ENCODE measurements around the gene MC3R.
A peak's percentile ranks its signal among the peaks of the same experiment; 100 is the strongest.
"Not testable (repeated sequence)": the region's sequence is repeated elsewhere in the genome, so short reads cannot be mapped to it uniquely, and the experiment has no call there.

The MC3R gene

GRCh38 chr20:56247954-56248782 is at the start of gene MC3R:
Gene MC3R, plus strand, starts transcription at chr20:56248732. Its CDS starts 112 bp downstream, at chr20:56248844.
- peak; percentile 77 for DNase-seq

GRCh38 chr20:56200456-56200855 is 48.1 kb upstream of the MC3R start:
- no peak for DNase-seq

- peak; percentile 45 for DNase-seq
These were observed 45.9 kb upstream of the MC3R start for GRCh38 chr20:56202493-56203077.

GRCh38 chr20:56204206-56204605 is 44.3 kb upstream of the MC3R start:
- no peak for DNase-seq

- no peak for DNase-seq
These were observed 43.2 kb upstream of the MC3R start for GRCh38 chr20:56205346-56205745.

GRCh38 chr20:56207656-56208055 is 40.9 kb upstream of the MC3R start:
- DNase-seq: no peak

- DNase-seq: no peak
These were observed 40.4 kb upstream of the MC3R start for GRCh38 chr20:56208121-56208520.

GRCh38 chr20:56211051-56211450 is 37.5 kb upstream of the MC3R start:
- no peak for DNase-seq

- no peak for DNase-seq
These were observed 36.4 kb upstream of the MC3R start for GRCh38 chr20:56212091-56212490.

- no peak for DNase-seq
These were observed 35.2 kb upstream of the MC3R start for GRCh38 chr20:56213321-56213720.

- DNase-seq: no peak
These were observed 33.4 kb upstream of the MC3R start for GRCh38 chr20:56215115-56215514.

- DNase-seq: no peak
These were observed 30.7 kb upstream of the MC3R start for GRCh38 chr20:56217829-56218228.

GRCh38 chr20:56221186-56221585 is 27.3 kb upstream of the MC3R start:
- not testable (repeated sequence) for DNase-seq

GRCh38 chr20:56222201-56222600 is 26.3 kb upstream of the MC3R start:
- DNase-seq: no peak

- no peak for DNase-seq
These were observed 25.6 kb upstream of the MC3R start for GRCh38 chr20:56222945-56223344.

GRCh38 chr20:56223352-56223751 is 25.2 kb upstream of the MC3R start:
- no peak for DNase-seq

GRCh38 chr20:56228021-56228420 is 20.5 kb upstream of the MC3R start:
- no peak for DNase-seq

- no peak for DNase-seq
These were observed 18.7 kb upstream of the MC3R start for GRCh38 chr20:56229812-56230211.

GRCh38 chr20:56234110-56234509 is 14.4 kb upstream of the MC3R start:
- DNase-seq: no peak

- no peak for DNase-seq
These were observed 11.2 kb upstream of the MC3R start for GRCh38 chr20:56237335-56237734.

- DNase-seq: no peak
These were observed 4.3 kb upstream of the MC3R start for GRCh38 chr20:56244259-56244658.

- DNase-seq: no peak
These were observed 2.8 kb upstream of the MC3R start for GRCh38 chr20:56245761-56246160.

- DNase-seq: peak; percentile 27
These were observed 868 bp downstream of the MC3R start for GRCh38 chr20:56249244-56249955.

- DNase-seq: no peak
These were observed 1.4 kb downstream of the MC3R start for GRCh38 chr20:56249956-56250355.
